Gastrocnemius medialis (tissue), 4 donors: ENCODE data around the gene CRYBB1.

Experiments
- POLR2A ChIP-seq, 2 donors: fragments of 450-650 bp; IDR thresholded peaks; one replicate each; pipeline ENCODE4 v1.6.1; 2017; ENCODE audit warnings: antibody characterized with exemption in 2 of 2, mild to moderate bottlenecking in 2 of 2, moderate library complexity in 2 of 2
- TF ChIP-seq, protein P1 (sequence below), 5 experiments: fragments of 450-650 bp in 3 of 5; fragments of 200-600 bp in 2 of 5; sonication (generic) in 2 of 5; IDR thresholded peaks in 4 of 5; conservative IDR thresholded peaks in 1 of 5; 1 replicate in 4 of 5; 2 replicates in 1 of 5; pipeline ENCODE4 v1.5.1; 2016 to 2019; ENCODE audit warnings: antibody characterized with exemption in 5 of 5, mild to moderate bottlenecking in 3 of 5, moderate library complexity in 3 of 5

DNA sequence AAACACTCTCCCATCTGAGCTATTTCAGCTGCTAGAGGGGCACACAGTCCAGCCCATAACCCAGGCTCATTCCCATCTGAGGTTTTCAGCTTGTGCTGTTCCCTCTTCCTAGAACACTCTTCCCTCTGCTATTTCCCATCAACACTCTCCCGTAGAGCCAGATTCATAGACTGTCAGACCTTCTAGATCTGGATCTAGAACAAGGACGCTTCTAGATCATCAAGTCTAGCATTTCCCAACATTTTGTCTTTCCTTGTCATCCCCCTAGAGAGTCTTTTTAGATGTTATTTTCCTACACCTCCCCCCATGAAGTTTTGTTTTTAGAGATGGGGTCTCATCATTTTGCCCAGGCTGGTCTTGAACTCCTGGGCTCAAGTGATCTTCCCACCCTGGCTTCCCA is 17.3 kb upstream of the CRYBB1 start:
- TF ChIP-seq, protein P1, sequence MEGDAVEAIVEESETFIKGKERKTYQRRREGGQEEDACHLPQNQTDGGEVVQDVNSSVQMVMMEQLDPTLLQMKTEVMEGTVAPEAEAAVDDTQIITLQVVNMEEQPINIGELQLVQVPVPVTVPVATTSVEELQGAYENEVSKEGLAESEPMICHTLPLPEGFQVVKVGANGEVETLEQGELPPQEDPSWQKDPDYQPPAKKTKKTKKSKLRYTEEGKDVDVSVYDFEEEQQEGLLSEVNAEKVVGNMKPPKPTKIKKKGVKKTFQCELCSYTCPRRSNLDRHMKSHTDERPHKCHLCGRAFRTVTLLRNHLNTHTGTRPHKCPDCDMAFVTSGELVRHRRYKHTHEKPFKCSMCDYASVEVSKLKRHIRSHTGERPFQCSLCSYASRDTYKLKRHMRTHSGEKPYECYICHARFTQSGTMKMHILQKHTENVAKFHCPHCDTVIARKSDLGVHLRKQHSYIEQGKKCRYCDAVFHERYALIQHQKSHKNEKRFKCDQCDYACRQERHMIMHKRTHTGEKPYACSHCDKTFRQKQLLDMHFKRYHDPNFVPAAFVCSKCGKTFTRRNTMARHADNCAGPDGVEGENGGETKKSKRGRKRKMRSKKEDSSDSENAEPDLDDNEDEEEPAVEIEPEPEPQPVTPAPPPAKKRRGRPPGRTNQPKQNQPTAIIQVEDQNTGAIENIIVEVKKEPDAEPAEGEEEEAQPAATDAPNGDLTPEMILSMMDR (IDR thresholded peaks at IDR 0.05 in 4 of 5, conservative IDR thresholded peaks at IDR 0.05 in 1 of 5) = no peak
- TF ChIP-seq POLR2A (IDR thresholded peaks at IDR 0.05) = no peak
